IMR-90 (cell line): ENCODE data around the gene ALK. TPM values are rescaled to one million over a fixed set of nuclear protein-coding genes. Genes with fewer than 3 reads are reported as not detected.

ENCODE experiments used
- ATAC-seq: fragments of 200-7000 bp; cut with Tn5 transposase; 2 replicates; pipeline ENCODE4 v1.9.1; 2020; ENCODE audit warnings: low read depth, mild to moderate bottlenecking, moderate library complexity
- BruUV-seq: library from RNA; stranded (reverse); fragments of 400-500 nt; replicated peaks from 2 replicates; lab custom pipeline; 2021; lab: Mats Ljungman, UMichigan
- CTCF ChIA-PET: fragments of 300-600 bp; formaldehyde crosslinking; extraction: SDS; loops from one replicate; lab custom pipeline; 2021; ENCODE audit warnings: antibody characterized with exemption; lab: Yijun Ruan, JAX
- POLR2A ChIA-PET: fragments of 300-600 bp; sonication (Branson Sonifier 250); formaldehyde crosslinking; loops from one replicate; lab custom pipeline; 2022; ENCODE audit warnings: antibody characterized with exemption; ENCODE audit not compliant: unreplicated experiment; lab: Charles Lee
- DNase-seq: peaks from one replicate; pipeline ENCODE4 v3.0.0; 2013
- H2AFZ ChIP-seq: replicated peaks from 2 replicates; pipeline ENCODE3; 2013; ENCODE audit warnings: low read length, mild to moderate bottlenecking; ENCODE audit not compliant: poor library complexity
- H2AK5ac ChIP-seq: 2 replicates; pipeline ENCODE4 v1.6.1; 2013; ENCODE audit warnings: low read depth, low read length, inconsistent platforms
- H2AK9ac ChIP-seq: replicated peaks from 2 replicates; pipeline ENCODE3; 2013; ENCODE audit warnings: mild to moderate bottlenecking, low read depth, low read length, moderate library complexity; ENCODE audit not compliant: poor library complexity
- H2BK120ac ChIP-seq: 2 replicates; pipeline ENCODE4 v1.6.1; 2013; ENCODE audit warnings: low read depth, low read length, inconsistent platforms
- H2BK15ac ChIP-seq: 3 replicates; pipeline ENCODE4 v1.6.1; 2013; ENCODE audit warnings: low read depth, low read length, inconsistent platforms
- H2BK20ac ChIP-seq: 2 replicates; pipeline ENCODE4 v1.6.1; 2013; ENCODE audit warnings: low read depth, mild to moderate bottlenecking, inconsistent platforms, low read length, moderate library complexity
- H2BK5ac ChIP-seq: 2 replicates; pipeline ENCODE4 v1.6.1; 2013; ENCODE audit warnings: mild to moderate bottlenecking, low read depth, low read length, inconsistent platforms; ENCODE audit not compliant: poor library complexity, severe bottlenecking
- H3K14ac ChIP-seq: replicated peaks from 2 replicates; pipeline ENCODE4 v1.6.1; 2013; ENCODE audit warnings: low read depth, low read length, inconsistent platforms
- H3K18ac ChIP-seq: 2 replicates; pipeline ENCODE4 v1.6.1; 2013; ENCODE audit warnings: low read depth, low read length, control low read depth
- H3K23ac ChIP-seq: 2 replicates; pipeline ENCODE4 v1.6.1; 2013; ENCODE audit warnings: low read depth, low read length, inconsistent platforms
- H3K27ac ChIP-seq: 2 replicates; pipeline ENCODE4 v1.5.1; 2013; ENCODE audit warnings: mild to moderate bottlenecking, control low read depth, low read length; ENCODE audit not compliant: insufficient read depth
- H3K27me3 ChIP-seq: 2 replicates; pipeline ENCODE4 v1.6.1; 2013; ENCODE audit warnings: low read length; ENCODE audit not compliant: control insufficient read depth, insufficient read depth
- H3K36me3 ChIP-seq: 2 replicates; pipeline ENCODE4 v1.6.1; 2013; ENCODE audit warnings: low read length, mixed read lengths; ENCODE audit not compliant: control insufficient read depth, insufficient read depth
- H3K4ac ChIP-seq: 2 replicates; pipeline ENCODE4 v1.6.1; 2013; ENCODE audit warnings: low read depth, low read length, inconsistent platforms
- H3K4me1 ChIP-seq: 2 replicates; pipeline ENCODE4 v1.6.1; 2013; ENCODE audit warnings: low read length, mixed read lengths; ENCODE audit not compliant: control insufficient read depth, insufficient read depth
- H3K4me2 ChIP-seq: 2 replicates; pipeline ENCODE4 v1.6.1; 2013; ENCODE audit warnings: low read depth, mild to moderate bottlenecking, control low read depth, low read length, moderate library complexity
- H3K4me3 ChIP-seq: 2 replicates; pipeline ENCODE4 v1.5.1; 2013; ENCODE audit warnings: low read depth, mild to moderate bottlenecking, control low read depth, low read length, moderate library complexity; ENCODE audit not compliant: insufficient read depth
- H3K56ac ChIP-seq: 2 replicates; pipeline ENCODE4 v1.6.1; 2013; ENCODE audit warnings: low read length, inconsistent platforms; ENCODE audit not compliant: insufficient read depth; ENCODE audit errors: extremely low read depth
- H3K79me1 ChIP-seq, 2 experiments: 2 replicates each; pipeline ENCODE4 v1.6.1; 2013; ENCODE audit warnings: low read length in 2 of 2, inconsistent platforms in 1 of 2, low read depth in 1 of 2
- H3K9ac ChIP-seq: 2 replicates; pipeline ENCODE4 v1.6.1; 2013; ENCODE audit warnings: low read depth, low read length, control low read depth
- H3K9me1 ChIP-seq: 2 replicates; pipeline ENCODE4 v1.6.1; 2013; ENCODE audit warnings: low read length, inconsistent platforms; ENCODE audit not compliant: insufficient read depth
- H3K9me3 ChIP-seq: 2 replicates; pipeline ENCODE4 v1.6.1; 2013; ENCODE audit warnings: low read length; ENCODE audit not compliant: control insufficient read depth, insufficient read depth
- H4K20me1 ChIP-seq: 2 replicates; pipeline ENCODE4 v1.6.1; 2013; ENCODE audit warnings: low read length, inconsistent platforms; ENCODE audit not compliant: insufficient read depth
- H4K5ac ChIP-seq: 2 replicates; pipeline ENCODE4 v1.6.1; 2013; ENCODE audit warnings: mild to moderate bottlenecking, low read depth, low read length, control low read depth
- H4K8ac ChIP-seq, 2 experiments: 2 replicates each; pipeline ENCODE4 v1.6.1; 2013; ENCODE audit warnings: low read depth in 2 of 2, low read length in 2 of 2, control low read depth in 1 of 2, inconsistent platforms in 1 of 2
- H4K91ac ChIP-seq: 2 replicates; pipeline ENCODE4 v1.6.1; 2013; ENCODE audit warnings: low read depth, low read length, inconsistent platforms; ENCODE audit not compliant: insufficient read depth
- RFX5 ChIP-seq: IDR thresholded peaks from 2 replicates; pipeline ENCODE4 v1.8.0; 2012; ENCODE audit warnings: low read depth, mild to moderate bottlenecking, low read length, moderate library complexity
- WGBS, 2 experiments: methylation state at CpG; one replicate each; pipeline versions ENCODE4 v1.1.5 to v1.1.7; 2013; ENCODE audit warnings: missing lambda C conversion rate in 2 of 2; ENCODE audit not compliant: insufficient read length in 1 of 2; ENCODE audit errors: extremely low coverage in 2 of 2; 5-methylcytosine and 5-hydroxymethylcytosine counted together
- dilution Hi-C: fragments of 300-500 bp; cut with HindIII; formaldehyde crosslinking; loops from one replicate; pipeline ENCODE4 v1.14.3; 2018; ENCODE audit warnings: low sequenced_read_pairs; ENCODE audit not compliant: unreplicated experiment
- in situ Hi-C: fragments of 300-500 bp; cut with MboI; formaldehyde crosslinking; loops from 3 replicates; pipeline ENCODE4 v1.14.3; 2019; ENCODE audit warnings: low sequenced_read_pairs, inconsistent platforms, mixed read lengths
- intact Hi-C: fragments of 100-400 bp; cut with micrococcal nuclease; formaldehyde crosslinking; loops from 2 replicates; pipeline ENCODE4 v1.10.0; 2022
- polyA plus RNA-seq, 3 experiments: library from polyadenylated mRNA; depleted of rRNA; stranded (reverse); fragments of >200 nt; gene quantifications; 2 replicates each; pipeline ENCODE4 v1.2.3, GENCODE V29; 2012; ENCODE audit warnings: low replicate concordance in 1 of 3
- total RNA-seq: library from RNA; depleted of rRNA; stranded (reverse); fragments of >200 nt; gene quantifications from 2 replicates; pipeline ENCODE4 v1.2.3, GENCODE V29; 2012

Gene ALK
- total and polyA plus RNA-seq, 2 of the 4 experiments (the other 2 are of a cell fraction) = not detected

DNA sequence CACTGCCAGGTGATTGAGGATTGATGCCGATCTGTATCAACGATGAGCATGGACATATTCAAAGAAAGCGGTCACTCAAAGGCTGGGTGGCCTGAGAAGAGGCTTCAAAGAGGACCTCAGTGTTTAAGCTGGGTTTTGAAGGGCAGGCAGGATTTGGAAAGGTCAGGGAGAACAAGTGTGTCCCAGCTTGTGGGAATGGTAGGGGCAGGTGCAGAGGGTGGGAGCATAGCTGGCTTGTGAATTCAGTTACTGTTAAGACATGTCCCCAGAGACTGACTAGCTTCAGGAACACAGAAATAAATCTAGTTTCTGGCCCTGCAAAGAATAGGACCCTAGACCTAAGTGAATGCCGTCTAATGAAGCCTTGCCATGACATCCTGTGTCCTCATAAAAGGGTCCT, 442.7 kb downstream of the ALK start:
- no peaks in the 10 kb centered on the region for H3K9me1 ChIP-seq
- DNase-seq = no peak
- in situ Hi-C loops = no loop called here
- H4K5ac ChIP-seq = no peak overlapping the region
- dilution Hi-C loops = no loop called here
- no peaks in the 10 kb centered on the region for H3K36me3 ChIP-seq
- no peak overlapping the region for H4K91ac ChIP-seq
- WGBS, 2 experiments = 64% methylated on average over 3 of the region's 4 CpGs; no CpG with 5 or more reads in 1 of the 2 experiments
- no peak overlapping the region for H3K14ac ChIP-seq
- no peak overlapping the region for H3K18ac ChIP-seq
- no peak overlapping the region for H2BK5ac ChIP-seq
- ATAC-seq = no peak
- H3K27ac ChIP-seq = no peak overlapping the region
- no peaks in the 10 kb centered on the region for H3K79me1 ChIP-seq
- H2BK20ac ChIP-seq = no peak overlapping the region
- no peak overlapping the region for H4K8ac ChIP-seq
- ChIA-PET CTCF (no interaction called here), POLR2A (no interaction called here)
- H3K9ac ChIP-seq = no peak overlapping the region
- TF ChIP-seq RFX5 = no peak
- H3K27me3 ChIP-seq = 0 out of 2 replicates have a peak, but pooled peaks cover 2% of the 10 kb centered on the region
- H3K4me3 ChIP-seq = no peak overlapping the region
- H2AFZ ChIP-seq = no peak overlapping the region
- no peak overlapping the region for H2BK120ac ChIP-seq
- intact Hi-C loops = no loop called here
- H2AK5ac ChIP-seq = no peak overlapping the region
- no peak overlapping the region for H3K23ac ChIP-seq
- H4K20me1 ChIP-seq = no peaks in the 10 kb centered on the region
- H3K4me1 ChIP-seq = no peaks in the 10 kb centered on the region
- H3K4ac ChIP-seq = no peak overlapping the region
- H3K4me2 ChIP-seq = no peak overlapping the region
- no TSS peak for BruUV-seq
- H3K56ac ChIP-seq = no peak overlapping the region
- no peaks in the 10 kb centered on the region for H3K9me3 ChIP-seq
- H2AK9ac ChIP-seq = no peak overlapping the region
- H2BK15ac ChIP-seq = no peak overlapping the region; the same call in 2 of the 3 replicates
